ENCODE results near the gene MBL2. TPM values are rescaled to one million over a fixed set of nuclear protein-coding genes. Genes with fewer than 3 reads are reported as not detected.

The MBL2 gene
- total and polyA plus RNA-seq, 8 donors: 2.7 TPM; not detected in 7

DNA sequence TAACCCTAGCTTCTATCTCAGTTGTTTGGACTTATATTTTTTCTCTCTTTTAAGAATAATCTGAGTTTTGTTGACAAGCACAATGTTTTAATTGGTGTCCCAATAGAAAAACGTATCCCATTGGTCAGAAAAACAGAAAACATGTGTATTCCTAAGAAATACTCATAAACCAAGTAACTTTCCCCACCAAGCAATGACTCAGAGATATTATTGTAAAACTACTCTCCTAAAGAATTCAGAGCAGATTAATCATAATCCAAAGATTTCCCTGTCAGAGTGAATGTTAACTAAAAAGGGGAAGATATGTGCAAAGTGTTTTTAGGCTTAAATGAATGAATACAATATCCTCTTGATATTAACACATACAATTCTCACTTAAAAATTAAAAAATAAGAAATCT, 29.4 kb upstream of the MBL2 start:
- TF ChIP-seq EP300 (IDR thresholded peaks at IDR 0.05): no peak
- no peak for TF ChIP-seq POLR2A (IDR thresholded peaks at IDR 0.05)
- peaks cover 0 to 6% (median 2%) of the 10 kb centered on the region in 4 donors for H3K9me3 ChIP-seq
- H3K4me1 ChIP-seq: no peaks in the 10 kb centered on the region
- no peaks in the 10 kb centered on the region for H3K27me3 ChIP-seq
- 4 to 31% (median 17%) methylated on average over 1 of the region's 1 CpG for WGBS, 5 donors
- intact Hi-C loops (cut with DNase I; ENCODE audit: low total_unique reads): no loop called here
- no peak for DNase-seq
- H3K36me3 ChIP-seq: no peaks in the 10 kb centered on the region
- H3K27ac ChIP-seq: no peak overlapping the region
- H3K4me3 ChIP-seq: no peak overlapping the region

- no peak overlapping the region for H3K4me3 ChIP-seq
- no peak overlapping the region for H3K27ac ChIP-seq
- no peak for DNase-seq
- H3K9me3 ChIP-seq: peaks cover 0 to 7% (median 0%) of the 10 kb centered on the region in 4 donors
- no peaks in the 10 kb centered on the region for H3K4me1 ChIP-seq
- intact Hi-C loops (cut with DNase I; ENCODE audit: low total_unique reads): no loop called here
- TF ChIP-seq POLR2AphosphoS5 (IDR thresholded peaks at IDR 0.05): no peak
- no peak for TF ChIP-seq POLR2A (IDR thresholded peaks at IDR 0.05)
- TF ChIP-seq EP300 (IDR thresholded peaks at IDR 0.05): no peak
- TF ChIP-seq, protein P1, sequence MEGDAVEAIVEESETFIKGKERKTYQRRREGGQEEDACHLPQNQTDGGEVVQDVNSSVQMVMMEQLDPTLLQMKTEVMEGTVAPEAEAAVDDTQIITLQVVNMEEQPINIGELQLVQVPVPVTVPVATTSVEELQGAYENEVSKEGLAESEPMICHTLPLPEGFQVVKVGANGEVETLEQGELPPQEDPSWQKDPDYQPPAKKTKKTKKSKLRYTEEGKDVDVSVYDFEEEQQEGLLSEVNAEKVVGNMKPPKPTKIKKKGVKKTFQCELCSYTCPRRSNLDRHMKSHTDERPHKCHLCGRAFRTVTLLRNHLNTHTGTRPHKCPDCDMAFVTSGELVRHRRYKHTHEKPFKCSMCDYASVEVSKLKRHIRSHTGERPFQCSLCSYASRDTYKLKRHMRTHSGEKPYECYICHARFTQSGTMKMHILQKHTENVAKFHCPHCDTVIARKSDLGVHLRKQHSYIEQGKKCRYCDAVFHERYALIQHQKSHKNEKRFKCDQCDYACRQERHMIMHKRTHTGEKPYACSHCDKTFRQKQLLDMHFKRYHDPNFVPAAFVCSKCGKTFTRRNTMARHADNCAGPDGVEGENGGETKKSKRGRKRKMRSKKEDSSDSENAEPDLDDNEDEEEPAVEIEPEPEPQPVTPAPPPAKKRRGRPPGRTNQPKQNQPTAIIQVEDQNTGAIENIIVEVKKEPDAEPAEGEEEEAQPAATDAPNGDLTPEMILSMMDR (IDR thresholded peaks at IDR 0.05): no peak
- 92 to 96% (median 95%) methylated on average over 5 of the region's 5 CpGs for WGBS, 5 donors
- H3K27me3 ChIP-seq: no peaks in the 10 kb centered on the region
- no peaks in the 10 kb centered on the region for H3K36me3 ChIP-seq
Observed at GRCh38 chr10:52786098-52786497, 13.5 kb upstream of the MBL2 start.

- Histone ChIP-seq H3K27me3 (no peaks in the 10 kb centered on the region), H3K4me1 (no peaks in the 10 kb centered on the region), H3K4me3 (no peak overlapping the region), H3K9me3 (peaks cover 0 to 7% (median 0%) of the 10 kb centered on the region in 4 donors), H3K36me3 (no peaks in the 10 kb centered on the region), H3K27ac (no peak overlapping the region)
- no peak for DNase-seq
- 23 to 67% (median 33%) methylated on average over 3 of the region's 3 CpGs for WGBS, 5 donors
- TF ChIP-seq POLR2A (IDR thresholded peaks at IDR 0.05): no peak
- TF ChIP-seq, protein P1 (IDR thresholded peaks at IDR 0.05): no peak
- no peak for TF ChIP-seq EP300 (IDR thresholded peaks at IDR 0.05)
- no peak for TF ChIP-seq POLR2AphosphoS5 (IDR thresholded peaks at IDR 0.05)
- intact Hi-C loops (cut with DNase I; ENCODE audit: low total_unique reads): no loop called here
Observed at GRCh38 chr10:52785418-52785817, 12.8 kb upstream of the MBL2 start.

GRCh38 chr10:52783726-52784125, 11.1 kb upstream of the MBL2 start:
- Histone ChIP-seq H3K36me3 (no peaks in the 10 kb centered on the region), H3K27ac (no peak overlapping the region), H3K27me3 (peaks cover 0 to 10% (median 0%) of the 10 kb centered on the region in 3 donors), H3K4me1 (peaks cover 0 to 2% (median 0%) of the 10 kb centered on the region in 4 donors), H3K9me3 (peaks cover 0 to 7% (median 0%) of the 10 kb centered on the region in 4 donors), H3K4me3 (no peak overlapping the region)
- no peak for TF ChIP-seq POLR2AphosphoS5 (IDR thresholded peaks at IDR 0.05)
- no peak for TF ChIP-seq EP300 (IDR thresholded peaks at IDR 0.05)
- TF ChIP-seq POLR2A (IDR thresholded peaks at IDR 0.05): no peak
- TF ChIP-seq, protein P1 (IDR thresholded peaks at IDR 0.05): no peak
- no peak for DNase-seq
- 78 to 86% (median 84%) methylated on average over 3 of the region's 3 CpGs for WGBS, 5 donors
- intact Hi-C loops (cut with DNase I; ENCODE audit: low total_unique reads): no loop called here

GRCh38 chr10:52782554-52782953, 10.0 kb upstream of the MBL2 start:
- TF ChIP-seq POLR2AphosphoS5 (IDR thresholded peaks at IDR 0.05): no peak
- no peak for TF ChIP-seq POLR2A (IDR thresholded peaks at IDR 0.05)
- TF ChIP-seq EP300 (IDR thresholded peaks at IDR 0.05): no peak
- TF ChIP-seq, protein P1 (IDR thresholded peaks at IDR 0.05): no peak
- Histone ChIP-seq H3K9me3 (peaks cover 0 to 7% (median 0%) of the 10 kb centered on the region in 4 donors), H3K4me1 (peaks cover 0 to 5% (median 0%) of the 10 kb centered on the region in 4 donors), H3K4me3 (no peak overlapping the region), H3K36me3 (no peaks in the 10 kb centered on the region), H3K27me3 (peaks cover 0 to 15% (median 0%) of the 10 kb centered on the region in 3 donors), H3K27ac (no peak overlapping the region)
- DNase-seq: no peak
- intact Hi-C loops (cut with DNase I; ENCODE audit: low total_unique reads): no loop called here
